B cell (primary cell): Measurements from ENCODE around the gene ADAMTSL1. TPM values are rescaled to one million over a fixed set of nuclear protein-coding genes. Genes with fewer than 3 reads are reported as not detected.

Experiments
- ATAC-seq: fragments of 200-7000 bp; cut with Tn5 transposase; one replicate; pipeline ENCODE4 v1.10.0; 2021; ENCODE audit warnings: low read depth, mild to moderate bottlenecking, moderate number of reproducible peaks, moderate library complexity
- CTCF ChIA-PET: fragments of 350-600 bp; sonication (Branson Sonifier 250); formaldehyde crosslinking; loops from one replicate; lab custom pipeline; 2021; ENCODE audit warnings: antibody characterized with exemption, inconsistent platforms; lab: Charles Lee
- POLR2A ChIA-PET: fragments of 350-600 bp; sonication (Branson Sonifier 250); formaldehyde crosslinking; loops from one replicate; lab custom pipeline; 2021; ENCODE audit warnings: antibody characterized with exemption; lab: Charles Lee
- DNase-seq: peaks from one replicate; pipeline ENCODE4 v3.0.0; 2013
- H2AFZ ChIP-seq: 2 replicates; pipeline ENCODE4 v1.6.1; 2012; ENCODE audit warnings: mild to moderate bottlenecking, low read depth, low read length; ENCODE audit not compliant: insufficient read depth, poor library complexity, severe bottlenecking
- H3K27ac ChIP-seq, 2 donors: 1 replicate in 1 of 2; 2 replicates in 1 of 2; pipeline ENCODE4 v1.5.1; 2012 to 2013; ENCODE audit warnings: low read length in 2 of 2, mild to moderate bottlenecking in 2 of 2, moderate library complexity in 1 of 2
- H3K27me3 ChIP-seq, 4 experiments: fragments of 200-600 bp in 1 of 4; sonication (generic) in 1 of 4; replicated peaks in 1 of 4; 1 replicate in 2 of 4; 2 replicates in 2 of 4; pipeline versions ENCODE4 v1.6.1 to v1.7.0; 2013 to 2016; ENCODE audit warnings: low read length in 3 of 4, mild to moderate bottlenecking in 2 of 4, mixed read lengths in 1 of 4, moderate library complexity in 1 of 4; ENCODE audit not compliant: insufficient read depth in 4 of 4, control insufficient read depth in 3 of 4; ENCODE audit errors: control extremely low read depth in 1 of 4
- H3K36me3 ChIP-seq, 2 experiments: replicated peaks in 1 of 2; 1 replicate in 1 of 2; 2 replicates in 1 of 2; pipeline versions ENCODE4 v1.6.1 to v1.7.1; 2013; ENCODE audit warnings: low read length in 1 of 2; ENCODE audit not compliant: insufficient read depth in 2 of 2, control insufficient read depth in 1 of 2; ENCODE audit errors: control extremely low read depth in 1 of 2, extremely low read depth in 1 of 2
- H3K4me1 ChIP-seq, 2 donors: fragments of 200-600 bp in 1 of 2; sonication (generic) in 1 of 2; 1 replicate in 1 of 2; 2 replicates in 1 of 2; pipeline versions ENCODE4 v1.5.1 to v1.6.1; 2013 to 2017; ENCODE audit warnings: low read length in 2 of 2; ENCODE audit not compliant: control insufficient read depth in 2 of 2, insufficient read depth in 2 of 2
- H3K4me2 ChIP-seq: replicated peaks from 2 replicates; pipeline ENCODE3; 2012; ENCODE audit warnings: mild to moderate bottlenecking, low read depth, low read length; ENCODE audit not compliant: poor library complexity, severe bottlenecking
- H3K4me3 ChIP-seq, 5 experiments: fragments of 200-600 bp in 1 of 5; sonication (generic) in 1 of 5; 1 replicate in 3 of 5; 2 replicates in 2 of 5; pipeline versions ENCODE4 v1.5.1 to v1.7.0; 2011 to 2016; ENCODE audit warnings: low read length in 4 of 5, mild to moderate bottlenecking in 4 of 5, low read depth in 2 of 5, control low read depth in 1 of 5, moderate library complexity in 1 of 5; ENCODE audit not compliant: insufficient read depth in 1 of 5; ENCODE audit errors: control extremely low read depth in 1 of 5, extremely low read depth in 1 of 5
- H3K79me2 ChIP-seq: fragments of 200-600 bp; sonication (generic); one replicate; pipeline ENCODE4 v1.6.0; 2016; ENCODE audit warnings: low read length; ENCODE audit not compliant: control insufficient read depth, insufficient read depth
- H3K9ac ChIP-seq: fragments of 200-600 bp; sonication (generic); 2 replicates; pipeline ENCODE4 v1.6.1; 2017; ENCODE audit warnings: mild to moderate bottlenecking, low read length, moderate library complexity
- H3K9me3 ChIP-seq, 3 donors: one replicate each; pipeline versions ENCODE4 v1.6.1 to v1.7.1; 2013; ENCODE audit warnings: low read length in 2 of 3; ENCODE audit not compliant: control insufficient read depth in 2 of 3, insufficient read depth in 1 of 3; ENCODE audit errors: control extremely low read depth in 1 of 3
- H4K20me1 ChIP-seq: 2 replicates; pipeline ENCODE4 v1.6.0; 2012; ENCODE audit warnings: mild to moderate bottlenecking, low read length; ENCODE audit not compliant: insufficient read depth, control insufficient read depth, poor library complexity, severe bottlenecking
- H3K27ac Mint-ChIP-seq: one replicate; pipeline ENCODE4 v1.8.0; 2021; ENCODE audit warnings: mixed read lengths
- H3K27me3 Mint-ChIP-seq: one replicate; pipeline ENCODE4 v1.8.0; 2021; ENCODE audit warnings: mixed read lengths
- H3K4me1 Mint-ChIP-seq: one replicate; pipeline ENCODE4 v1.8.0; 2021; ENCODE audit warnings: mixed read lengths
- H3K4me3 Mint-ChIP-seq: one replicate; pipeline ENCODE4 v1.8.0; 2021; ENCODE audit warnings: mixed read lengths
- H3K9me3 Mint-ChIP-seq: one replicate; pipeline ENCODE4 v1.8.0; 2022; ENCODE audit warnings: mixed read lengths; ENCODE audit not compliant: insufficient read depth
- EZH2 ChIP-seq: IDR thresholded peaks from 2 replicates; pipeline ENCODE4 v1.6.1; 2012; ENCODE audit warnings: borderline replicate concordance, low read depth, mild to moderate bottlenecking, moderate library complexity, low read length; ENCODE audit not compliant: insufficient read depth, poor library complexity, severe bottlenecking
- WGBS: methylation state at CpG from one replicate; pipeline ENCODE4 v1.1.5; 2013; ENCODE audit warnings: missing lambda C conversion rate; ENCODE audit not compliant: insufficient coverage; 5-methylcytosine and 5-hydroxymethylcytosine counted together
- intact Hi-C: fragments of 100-400 bp; cut with micrococcal nuclease; formaldehyde crosslinking; loops from one replicate; pipeline ENCODE4 v1.10.0; 2022
- polyA plus RNA-seq: library from polyadenylated mRNA; depleted of rRNA; stranded (reverse); fragments of >200 nt; gene quantifications from 2 replicates; pipeline ENCODE4 v1.2.3, GENCODE V29; 2012
- total RNA-seq, 2 donors: library from RNA; stranded (reverse); fragments of 120-200 nt in 1 of 2; gene quantifications; 1 replicate in 1 of 2; 2 replicates in 1 of 2; pipeline versions ENCODE4 v1.2.3 to v1.2.4, GENCODE V29; 2013 to 2022
- TF ChIP-seq, protein P1 (sequence below): fragments of 200-600 bp; IDR thresholded peaks from one replicate; pipeline ENCODE4 v1.8.0; 2022; ENCODE audit warnings: antibody characterized with exemption, mild to moderate bottlenecking

ADAMTSL1 gene
- total and polyA plus RNA-seq, 2 donors (not counting 1 experiment from before 2014, with no cell fraction given), result not detected

DNA sequence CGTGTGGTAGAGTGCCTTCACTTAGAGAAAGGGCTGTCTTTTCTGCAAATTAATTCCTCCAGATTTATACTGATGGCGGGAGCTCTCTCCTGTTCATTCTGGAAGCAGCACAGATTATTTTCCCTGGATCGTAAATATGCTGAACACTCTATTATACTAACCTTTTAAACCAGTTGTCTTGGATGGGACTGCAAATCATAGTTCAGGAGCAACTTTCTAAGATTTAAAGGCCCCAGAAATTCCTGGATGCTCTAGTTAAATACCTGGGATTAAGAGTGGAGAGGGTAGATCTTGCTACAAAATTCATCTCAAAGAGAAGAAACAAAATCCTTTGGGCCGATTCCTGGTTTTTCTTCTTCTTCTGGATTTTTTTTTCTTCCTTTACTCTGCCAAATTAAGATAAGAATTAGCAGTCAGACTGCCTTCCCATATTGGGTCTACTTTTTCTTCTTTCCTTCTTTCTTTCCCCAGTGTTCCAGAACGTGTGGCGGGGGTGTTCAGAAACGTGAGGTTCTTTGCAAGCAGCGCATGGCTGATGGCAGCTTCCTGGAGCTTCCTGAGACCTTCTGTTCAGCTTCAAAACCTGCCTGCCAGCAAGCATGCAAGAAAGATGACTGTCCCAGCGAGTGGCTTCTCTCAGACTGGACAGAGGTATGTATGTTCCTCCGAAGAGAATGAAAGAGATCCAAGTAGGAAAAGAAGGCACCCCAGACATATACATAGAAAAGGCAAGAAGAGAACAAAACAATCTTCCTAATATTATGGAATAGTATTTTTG is 296.4 kb downstream of the ADAMTSL1 start:
- Histone ChIP-seq H3K4me2 (no peak overlapping the region), H3K4me1 (no peaks in the 10 kb centered on the region), H3K9me3 (no peaks in the 10 kb centered on the region), H3K79me2 (no peaks in the 10 kb centered on the region), H3K27me3 (no peaks in the 10 kb centered on the region), H3K27ac (no peak overlapping the region), H3K4me3 (no peak overlapping the region), H2AFZ (no peak overlapping the region), H3K9ac (no peak overlapping the region), H3K36me3 (no peaks in the 10 kb centered on the region), H4K20me1 (no peaks in the 10 kb centered on the region)
- H3K27me3 Mint-ChIP-seq, result no peaks in the 10 kb centered on the region
- no peak for ATAC-seq
- TF ChIP-seq, protein P1, sequence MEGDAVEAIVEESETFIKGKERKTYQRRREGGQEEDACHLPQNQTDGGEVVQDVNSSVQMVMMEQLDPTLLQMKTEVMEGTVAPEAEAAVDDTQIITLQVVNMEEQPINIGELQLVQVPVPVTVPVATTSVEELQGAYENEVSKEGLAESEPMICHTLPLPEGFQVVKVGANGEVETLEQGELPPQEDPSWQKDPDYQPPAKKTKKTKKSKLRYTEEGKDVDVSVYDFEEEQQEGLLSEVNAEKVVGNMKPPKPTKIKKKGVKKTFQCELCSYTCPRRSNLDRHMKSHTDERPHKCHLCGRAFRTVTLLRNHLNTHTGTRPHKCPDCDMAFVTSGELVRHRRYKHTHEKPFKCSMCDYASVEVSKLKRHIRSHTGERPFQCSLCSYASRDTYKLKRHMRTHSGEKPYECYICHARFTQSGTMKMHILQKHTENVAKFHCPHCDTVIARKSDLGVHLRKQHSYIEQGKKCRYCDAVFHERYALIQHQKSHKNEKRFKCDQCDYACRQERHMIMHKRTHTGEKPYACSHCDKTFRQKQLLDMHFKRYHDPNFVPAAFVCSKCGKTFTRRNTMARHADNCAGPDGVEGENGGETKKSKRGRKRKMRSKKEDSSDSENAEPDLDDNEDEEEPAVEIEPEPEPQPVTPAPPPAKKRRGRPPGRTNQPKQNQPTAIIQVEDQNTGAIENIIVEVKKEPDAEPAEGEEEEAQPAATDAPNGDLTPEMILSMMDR, result no peak
- no peak for TF ChIP-seq EZH2
- 75% methylated on average over 6 of the region's 10 CpGs for WGBS
- CTCF ChIA-PET, result interaction anchor here (1.1 kb wide), 1 partner anchor 9 kb away, joined by 3 read pairs; no protein-coding TSS in a partner anchor
- no peak overlapping the region for H3K27ac Mint-ChIP-seq
- no peak overlapping the region for H3K4me3 Mint-ChIP-seq
- intact Hi-C loops, result no loop called here
- DNase-seq, result no peak
- POLR2A ChIA-PET, result no interaction called here
- H3K4me1 Mint-ChIP-seq, result peaks cover 10% of the 10 kb centered on the region
- no peaks in the 10 kb centered on the region for H3K9me3 Mint-ChIP-seq

DNA sequence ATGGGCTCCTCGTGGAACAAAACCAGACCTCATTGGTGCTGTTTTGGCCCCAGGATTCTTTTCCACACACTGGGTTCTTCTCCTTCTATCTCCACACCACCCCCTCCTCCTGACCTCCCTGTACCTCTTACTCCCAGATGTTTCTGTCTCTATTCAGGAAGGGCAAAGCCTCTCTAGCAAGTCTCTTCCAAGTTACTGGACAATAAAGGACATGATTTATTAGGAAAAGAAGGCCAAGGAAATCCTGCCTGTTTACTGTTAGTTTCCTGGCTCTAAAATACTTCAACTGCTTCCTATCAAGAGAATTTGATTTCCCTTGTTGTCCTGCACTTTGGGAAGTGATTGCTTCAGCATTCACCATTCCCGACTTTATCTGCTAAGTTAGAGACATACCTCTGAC is 297.1 kb downstream of the ADAMTSL1 start:
- no peak for DNase-seq
- Histone ChIP-seq H3K4me2 (no peak overlapping the region), H3K27ac (no peak overlapping the region), H3K4me1 (no peaks in the 10 kb centered on the region), H3K9me3 (no peaks in the 10 kb centered on the region), H3K79me2 (no peaks in the 10 kb centered on the region), H2AFZ (no peak overlapping the region), H3K36me3 (no peaks in the 10 kb centered on the region), H3K9ac (no peak overlapping the region), H3K4me3 (no peak overlapping the region), H4K20me1 (no peaks in the 10 kb centered on the region), H3K27me3 (no peaks in the 10 kb centered on the region)
- ATAC-seq, result no peak
- intact Hi-C loops, result no loop called here
- whole genome bisulfite sequencing, result 93% methylated on average over 2 of the region's 2 CpGs
- ChIA-PET CTCF (no interaction called here), POLR2A (no interaction called here)
- no peak for TF ChIP-seq EZH2
- TF ChIP-seq, protein P1, result no peak
- H3K27me3 Mint-ChIP-seq, result no peaks in the 10 kb centered on the region
- peaks cover 10% of the 10 kb centered on the region for H3K4me1 Mint-ChIP-seq
- no peak overlapping the region for H3K27ac Mint-ChIP-seq
- no peaks in the 10 kb centered on the region for H3K9me3 Mint-ChIP-seq
- no peak overlapping the region for H3K4me3 Mint-ChIP-seq
